Glomerular endothelial cell (primary cell): ENCODE data around the gene HNRNPA2B1. TPM values are rescaled to one million over a fixed set of nuclear protein-coding genes. Genes with fewer than 3 reads are reported as not detected.
"Not testable (repeated sequence)": the region's sequence is repeated elsewhere in the genome, so short reads cannot be mapped to it uniquely, and the experiment has no call there.

Source experiments
- DNase-seq: peaks from one replicate; pipeline ENCODE4 v3.0.0-alpha.2; 2011; ENCODE audit warnings: low read depth, low spot score; ENCODE audit errors: extremely low read depth
- total RNA-seq: library from RNA; depleted of rRNA; stranded (reverse); fragments of >200 nt; gene quantifications from 2 replicates; pipeline ENCODE4 v1.2.3, GENCODE V29; 2015

HNRNPA2B1 gene
- total RNA-seq, 1 donor from 2014 or later: 247 TPM

DNA sequence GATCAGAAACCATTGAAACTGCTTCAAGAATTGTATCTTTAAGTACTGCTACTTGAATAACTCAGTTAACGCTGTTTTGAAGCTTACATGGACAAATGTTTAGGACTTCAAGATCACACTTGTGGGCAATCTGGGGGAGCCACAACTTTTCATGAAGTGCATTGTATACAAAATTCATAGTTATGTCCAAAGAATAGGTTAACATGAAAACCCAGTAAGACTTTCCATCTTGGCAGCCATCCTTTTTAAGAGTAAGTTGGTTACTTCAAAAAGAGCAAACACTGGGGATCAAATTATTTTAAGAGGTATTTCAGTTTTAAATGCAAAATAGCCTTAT is 14.7 kb downstream of the HNRNPA2B1 start:
- DNase-seq: no peak

GRCh38 chr7:26185131-26185843 is 15.3 kb downstream of the HNRNPA2B1 start:
- DNase-seq: no peak

- DNase-seq: not testable (repeated sequence)
These were observed 16.1 kb downstream of the HNRNPA2B1 start for GRCh38 chr7:26184281-26185101.

DNA sequence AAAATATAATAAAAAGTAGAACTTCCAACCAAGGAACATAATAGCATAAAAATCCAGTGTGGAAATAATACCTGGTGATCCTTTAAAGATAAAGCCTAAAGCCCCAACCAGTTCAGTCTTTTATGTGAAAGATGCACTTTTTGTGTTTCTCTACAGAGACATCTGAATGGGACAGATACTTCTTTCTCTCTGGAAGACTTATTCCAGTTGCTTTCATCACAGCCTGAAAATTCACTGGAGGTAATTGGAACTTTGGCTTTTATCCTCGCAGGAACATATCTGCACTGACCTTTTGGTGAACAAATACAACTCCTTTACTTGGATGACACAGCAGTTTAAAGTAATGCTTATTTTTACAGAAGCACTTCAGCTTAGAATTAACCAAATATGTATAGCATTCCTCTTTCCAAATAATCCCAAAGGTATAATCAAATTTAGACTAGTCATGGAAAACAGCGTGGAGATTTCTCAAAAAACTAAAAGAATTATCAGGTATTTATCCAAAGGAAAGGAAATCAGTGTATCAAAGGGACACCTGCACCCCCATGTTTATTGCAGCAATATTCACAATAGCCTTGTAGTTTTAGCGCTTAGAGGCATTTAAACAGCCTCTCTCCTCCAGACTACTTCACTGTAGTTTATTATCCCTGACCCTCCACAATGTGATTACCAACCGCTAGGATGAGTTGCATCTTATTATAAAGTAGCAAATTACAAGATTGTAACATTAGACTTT is 16.8 kb downstream of the HNRNPA2B1 start:
- DNase-seq: no peak

GRCh38 chr7:26182706-26183105 is 17.8 kb downstream of the HNRNPA2B1 start:
- no peak for DNase-seq

DNA sequence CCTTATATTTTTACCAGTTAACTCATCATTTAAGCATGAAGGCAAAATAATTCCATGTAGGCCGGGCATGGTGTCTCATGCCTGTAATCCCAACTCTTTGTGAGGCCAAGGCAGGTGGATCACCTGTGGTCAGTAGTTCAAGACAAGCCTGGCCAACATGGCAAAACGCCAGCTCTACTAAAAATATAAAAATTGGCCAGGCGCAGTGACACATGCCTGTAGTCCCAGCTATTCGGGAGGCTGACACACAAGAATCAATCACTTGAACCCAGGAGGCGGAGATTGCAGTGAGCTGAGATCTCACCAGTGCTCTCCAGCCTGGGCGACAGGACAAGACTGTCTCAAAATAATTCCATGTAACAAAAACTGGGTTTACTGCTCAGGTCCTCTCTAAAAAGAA is 18.3 kb downstream of the HNRNPA2B1 start:
- no peak for DNase-seq

DNA sequence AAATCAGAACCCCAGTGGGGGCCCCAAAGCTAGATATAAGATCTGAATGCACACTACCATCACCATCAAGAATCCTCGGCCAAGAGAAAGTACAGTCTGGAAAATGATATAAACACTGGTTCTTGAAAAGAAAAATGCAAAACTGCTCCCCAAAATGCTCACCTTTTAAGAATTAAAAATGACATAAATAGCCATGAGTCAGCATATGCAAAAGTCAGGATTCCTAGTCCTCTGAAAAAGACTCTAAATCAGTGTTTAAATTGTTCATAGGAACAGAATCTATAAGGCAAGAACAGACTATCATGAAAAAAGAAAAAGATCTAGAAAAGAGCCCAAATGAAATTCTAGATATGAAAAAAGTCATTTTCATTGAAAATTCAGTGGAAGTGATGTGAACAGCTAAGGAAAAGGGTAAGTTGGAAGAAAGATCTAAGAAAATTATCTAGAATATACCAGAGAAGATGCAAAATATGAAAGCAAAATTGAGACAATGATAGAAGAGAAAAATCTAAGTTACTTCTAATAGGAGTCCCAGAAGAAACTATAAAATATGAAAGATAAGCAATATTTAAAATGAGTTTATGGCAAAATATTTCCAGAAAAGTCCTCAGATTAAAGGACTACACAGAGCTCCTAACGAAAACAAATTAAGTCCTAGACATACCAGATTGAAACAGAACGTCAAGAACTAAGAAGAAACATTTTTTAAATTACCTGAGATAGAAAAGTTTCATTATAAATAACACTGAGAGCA is 18.9 kb downstream of the HNRNPA2B1 start:
- no peak for DNase-seq

- no peak for DNase-seq
These were observed 19.8 kb downstream of the HNRNPA2B1 start for GRCh38 chr7:26180792-26181198.

DNA sequence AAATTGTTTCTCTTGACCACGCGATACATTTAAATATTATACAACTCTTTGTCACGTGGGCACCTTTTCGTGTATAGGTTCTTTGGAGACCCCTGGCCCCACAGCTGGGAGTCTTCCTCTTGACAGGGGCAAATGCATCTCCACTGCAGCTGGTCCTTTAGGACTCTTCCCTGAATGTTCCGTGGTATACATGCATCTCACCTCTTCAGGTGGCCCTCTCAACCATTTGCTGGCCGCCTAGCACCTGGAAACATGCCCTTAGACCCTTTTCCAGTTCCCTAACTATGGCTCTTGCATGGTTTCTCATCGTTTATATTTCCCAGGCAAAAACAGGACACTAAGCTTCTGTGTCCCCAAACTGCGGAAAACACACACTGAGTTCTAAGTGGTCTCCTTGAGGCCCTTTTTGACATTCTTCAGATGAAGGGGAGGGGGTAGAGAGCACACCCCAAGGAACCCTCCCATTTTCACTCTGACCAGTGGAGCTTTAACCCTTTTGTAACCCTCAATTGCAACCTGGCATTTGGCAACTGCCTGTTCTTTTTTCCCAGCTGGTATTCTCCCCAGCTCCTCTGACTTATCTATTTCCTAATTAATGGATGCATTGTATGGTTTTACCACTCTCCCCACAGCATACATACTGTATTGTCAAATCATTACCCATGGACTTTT is 20.6 kb downstream of the HNRNPA2B1 start:
- DNase-seq: no peak

GRCh38 chr7:26179422-26179821 is 21.1 kb downstream of the HNRNPA2B1 start:
- no peak for DNase-seq

DNA sequence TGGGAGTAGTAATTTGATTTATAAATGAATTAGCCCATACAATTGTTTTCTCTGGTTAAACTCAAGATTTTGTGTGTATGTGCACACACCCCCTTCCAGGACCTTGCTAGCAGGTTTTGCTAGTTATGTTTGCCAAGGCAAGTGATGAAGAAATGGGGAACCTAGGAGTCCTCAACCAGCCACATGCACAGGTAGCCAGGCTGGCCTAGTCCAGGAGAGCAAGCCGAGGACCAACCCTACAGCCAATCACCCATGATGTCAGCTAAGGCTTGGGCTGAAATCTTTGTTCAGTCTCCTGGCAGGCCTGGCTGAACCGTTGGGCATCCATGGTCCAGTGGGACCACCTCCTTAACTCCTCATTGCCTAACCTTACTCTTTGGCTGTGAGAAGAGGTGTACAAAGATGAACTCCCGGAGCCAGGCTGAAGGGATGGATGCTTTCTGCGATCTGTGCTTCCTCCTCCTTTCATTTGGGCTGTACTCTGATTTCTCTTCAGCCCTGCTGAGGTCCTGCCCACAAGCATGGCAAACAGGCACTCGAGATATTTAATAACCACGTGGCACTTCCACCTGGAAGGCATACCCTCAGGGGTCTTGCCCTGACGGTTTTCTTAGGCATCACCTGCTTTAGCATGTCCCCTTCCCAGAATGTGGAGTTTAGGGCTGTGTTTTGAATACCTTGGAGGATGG is 22.1 kb downstream of the HNRNPA2B1 start:
- no peak for DNase-seq

DNA sequence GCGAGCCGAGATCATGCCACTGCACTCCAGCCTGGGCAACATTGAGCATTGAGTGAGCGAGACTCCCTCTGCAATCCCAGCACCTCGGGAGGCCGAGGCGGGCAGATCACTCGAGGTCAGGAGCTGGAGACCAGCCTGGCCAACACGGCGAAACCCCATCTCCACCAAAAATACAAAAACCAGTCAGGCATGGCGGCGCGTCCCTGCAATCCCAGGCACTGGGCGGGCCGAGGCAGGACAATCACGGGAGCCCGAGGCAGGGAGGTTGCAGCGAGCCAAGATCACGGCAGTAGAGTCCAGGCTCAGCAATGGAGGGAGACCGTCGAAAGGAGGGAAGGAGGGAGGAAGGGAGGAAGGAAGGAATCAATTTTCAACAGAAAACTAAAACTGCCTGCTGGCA is 23.3 kb downstream of the HNRNPA2B1 start:
- not testable (repeated sequence) for DNase-seq

GRCh38 chr7:26176696-26177095 is 23.9 kb downstream of the HNRNPA2B1 start:
- not testable (repeated sequence) for DNase-seq

DNA sequence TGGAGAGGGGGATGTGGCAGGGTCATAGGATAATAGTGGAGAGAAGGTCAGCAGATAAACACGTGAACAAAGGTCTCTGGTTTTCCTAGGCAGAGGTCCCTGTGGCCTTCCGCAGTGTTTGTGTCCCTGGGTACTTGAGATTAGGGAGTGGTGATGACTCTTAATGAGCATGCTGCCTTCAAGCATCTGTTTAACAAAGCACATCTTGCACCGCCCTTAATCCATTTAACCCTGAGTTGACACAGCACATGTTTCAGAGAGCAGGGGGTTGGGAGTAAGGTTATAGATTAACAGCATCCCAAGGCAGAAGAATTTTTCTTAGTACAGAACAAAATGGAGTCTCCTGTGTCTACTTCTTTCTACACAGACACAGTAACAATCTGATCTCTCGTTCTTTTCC is 24.6 kb downstream of the HNRNPA2B1 start:
- DNase-seq: not testable (repeated sequence)

DNA sequence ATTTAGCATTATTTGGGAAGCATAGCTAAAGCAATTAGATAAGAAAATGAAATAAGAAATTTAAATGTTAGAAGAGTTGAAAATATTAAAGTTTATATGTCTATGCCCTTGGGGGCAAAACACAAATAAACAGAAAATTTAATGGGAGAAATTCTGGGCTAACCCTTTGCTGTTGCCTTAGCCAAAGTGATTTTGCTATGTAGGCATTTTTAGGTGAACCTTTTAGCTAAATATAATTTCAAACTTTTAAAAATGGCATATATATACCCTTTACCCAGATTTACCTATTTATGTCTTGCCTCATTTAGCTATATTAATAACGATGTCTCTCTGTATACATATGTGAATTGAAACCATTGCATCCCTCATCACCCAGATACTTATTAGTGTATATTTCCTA is 28.5 kb downstream of the HNRNPA2B1 start:
- DNase-seq: no peak

DNA sequence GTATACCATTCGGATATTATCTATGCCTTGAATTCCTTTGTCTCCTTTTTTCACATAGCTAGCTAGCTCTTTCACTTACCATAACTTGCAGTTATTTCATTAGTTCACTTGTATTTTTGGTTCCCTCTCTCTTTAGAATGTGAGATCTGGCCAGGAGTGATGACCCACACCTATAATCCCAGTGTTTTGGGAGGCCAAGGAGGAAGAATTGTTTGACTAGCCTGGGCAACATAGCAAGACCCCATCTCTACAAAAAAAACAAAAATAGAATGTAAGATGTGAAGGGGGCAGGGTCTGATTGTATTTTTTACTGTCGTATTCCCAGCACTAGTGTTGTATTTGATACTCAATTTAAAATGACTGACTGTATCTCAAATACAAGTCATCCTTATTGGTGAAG is 28.9 kb downstream of the HNRNPA2B1 start:
- DNase-seq: no peak

DNA sequence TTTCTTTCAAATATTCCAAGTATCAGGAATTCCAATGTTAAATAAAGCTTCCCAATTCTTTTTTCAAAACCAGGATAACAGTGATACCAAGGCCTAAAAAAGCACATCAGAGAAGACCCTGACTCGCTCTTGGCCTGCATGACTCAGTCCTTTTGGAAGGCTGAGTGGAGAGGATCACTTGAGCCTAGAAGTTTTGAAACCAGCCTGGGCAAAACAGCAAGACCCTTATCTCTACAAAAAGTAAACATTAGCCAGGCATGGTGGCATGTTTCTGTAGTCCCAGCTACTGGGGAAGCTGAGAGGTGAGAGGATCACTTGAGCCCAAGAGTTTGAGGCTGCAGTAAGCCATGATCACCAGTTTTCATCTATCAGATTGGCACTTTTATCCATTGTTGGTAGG is 29.9 kb downstream of the HNRNPA2B1 start:
- no peak for DNase-seq

GRCh38 chr7:26169271-26169670 is 31.3 kb downstream of the HNRNPA2B1 start:
- DNase-seq: no peak

DNA sequence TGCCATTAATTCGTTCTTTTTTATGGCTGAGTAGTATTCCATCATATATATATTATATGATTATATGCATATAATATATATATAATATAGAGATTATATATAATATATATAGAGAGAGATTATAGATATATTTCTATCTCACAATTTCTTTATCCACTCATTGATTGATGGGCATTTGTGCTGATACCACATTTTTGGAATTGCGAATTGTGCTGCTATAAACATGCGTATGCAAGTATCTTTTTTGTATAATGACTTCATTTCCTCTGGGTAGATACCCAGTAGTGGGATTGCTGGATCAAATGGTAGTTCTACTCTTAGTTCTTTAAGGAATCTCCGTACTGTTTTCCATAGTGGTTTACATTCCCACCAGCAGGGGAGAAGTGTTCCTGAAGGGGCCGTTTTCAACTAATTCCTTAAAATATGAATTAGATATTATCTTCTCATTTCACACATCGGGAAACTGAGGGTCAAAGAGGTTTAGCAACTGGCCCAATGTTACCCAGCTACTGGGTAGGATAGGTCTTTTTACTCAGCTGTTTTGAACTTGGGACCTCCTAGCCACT is 32.0 kb downstream of the HNRNPA2B1 start:
- DNase-seq: no peak
